SIG-M5 treated with dmso at 0.1 percent for 504 hours (cell line): Measurements from ENCODE around the gene SERINC5.
A peak's percentile ranks its signal among the peaks of the same experiment; 100 is the strongest.
"Not testable (repeated sequence)": the region's sequence is repeated elsewhere in the genome, so short reads cannot be mapped to it uniquely, and the experiment has no call there.

Experiments used
- DNase-seq: peaks from one replicate; lab custom pipeline; 2025; ENCODE audit not compliant: unreplicated experiment; lab: John Stamatoyannopoulos, UW

Gene SERINC5

DNA sequence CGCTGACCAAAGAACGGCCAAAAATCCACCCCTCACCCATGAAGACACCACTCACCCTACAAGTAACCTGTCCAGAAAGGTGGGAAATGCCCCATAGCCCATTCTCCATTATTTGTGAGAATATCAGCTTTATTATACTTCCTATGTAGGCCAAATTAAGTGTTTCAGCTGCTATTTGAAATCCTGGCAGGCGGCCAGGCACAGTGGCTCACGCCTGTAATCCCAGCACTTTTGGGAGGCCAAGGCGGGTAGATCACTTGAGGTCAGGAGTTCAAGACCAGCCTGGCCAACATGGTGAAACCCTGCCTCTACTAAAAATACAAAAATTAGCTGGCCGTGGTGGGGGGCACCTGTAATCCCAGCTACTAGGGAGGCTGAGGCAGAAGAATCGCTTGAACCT is 54.1 kb downstream of the SERINC5 start:
- DNase-seq = not testable (repeated sequence)

- DNase-seq = no peak
These were observed 56.9 kb downstream of the SERINC5 start for GRCh38 chr5:80198920-80199319.

DNA sequence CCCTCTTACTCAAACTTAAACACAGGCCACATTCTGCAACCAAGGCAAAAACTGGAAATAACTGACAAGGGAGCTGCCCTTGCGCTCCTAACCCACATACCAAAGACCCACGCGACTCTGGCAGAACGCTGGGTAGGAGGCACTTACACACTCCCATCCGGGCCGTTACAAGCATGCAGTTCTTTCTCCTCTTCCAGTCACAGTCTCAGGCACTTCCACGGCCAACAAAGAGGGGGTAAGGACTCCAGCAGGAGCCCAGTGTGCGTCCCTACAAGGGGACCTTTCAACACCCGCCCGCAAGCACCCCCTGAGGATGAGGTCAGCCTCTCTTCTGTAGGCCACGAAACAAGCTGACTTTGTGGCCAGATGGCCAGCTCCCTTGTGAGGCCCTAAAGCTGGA is 57.4 kb downstream of the SERINC5 start:
- no peak for DNase-seq

DNA sequence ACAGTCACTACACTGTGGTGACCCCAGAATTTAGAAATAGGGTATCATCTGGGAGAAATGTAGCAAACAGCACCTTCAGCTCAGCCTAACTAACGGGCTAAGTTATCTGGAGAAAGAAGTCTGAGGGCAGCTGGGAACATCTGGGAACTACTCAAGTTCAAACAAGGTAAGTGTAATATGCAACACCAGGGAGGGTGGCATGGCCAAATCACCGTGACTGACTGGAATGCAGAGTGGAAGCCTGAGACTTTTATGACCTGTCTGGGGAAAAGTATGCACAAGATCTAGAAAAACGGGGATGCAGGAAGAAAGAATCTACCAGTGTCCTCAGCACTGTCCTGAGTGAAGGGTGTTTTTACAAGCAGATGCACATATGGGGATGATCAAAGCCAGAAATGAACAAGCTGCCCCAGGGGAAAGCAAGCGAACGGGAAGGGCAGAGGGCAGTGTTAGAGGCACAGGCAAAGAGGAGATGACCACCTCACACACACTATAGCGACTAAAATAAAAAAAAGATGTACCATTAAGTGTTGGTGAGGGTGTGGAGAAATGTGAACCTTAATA is 59.9 kb downstream of the SERINC5 start:
- no peak for DNase-seq

DNA sequence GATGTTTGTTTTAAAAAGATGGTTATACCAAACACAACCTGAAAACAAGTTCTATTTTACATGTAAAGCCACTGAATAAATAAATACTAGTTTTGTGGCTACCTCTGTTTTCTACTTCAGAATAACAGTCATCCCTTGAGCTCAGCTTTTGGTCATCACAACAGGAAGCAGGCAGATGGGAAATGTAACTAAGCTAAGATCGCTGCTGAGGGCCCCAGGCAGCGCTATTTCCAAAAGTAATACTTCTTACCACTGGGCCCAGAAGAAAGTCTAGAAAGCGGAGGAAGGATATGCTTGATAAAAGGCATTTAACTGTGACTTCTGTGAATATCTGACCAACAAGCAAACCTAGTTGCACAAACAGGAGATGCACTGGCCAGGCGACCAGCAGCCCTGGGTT is 61.4 kb downstream of the SERINC5 start:
- DNase-seq = no peak

DNA sequence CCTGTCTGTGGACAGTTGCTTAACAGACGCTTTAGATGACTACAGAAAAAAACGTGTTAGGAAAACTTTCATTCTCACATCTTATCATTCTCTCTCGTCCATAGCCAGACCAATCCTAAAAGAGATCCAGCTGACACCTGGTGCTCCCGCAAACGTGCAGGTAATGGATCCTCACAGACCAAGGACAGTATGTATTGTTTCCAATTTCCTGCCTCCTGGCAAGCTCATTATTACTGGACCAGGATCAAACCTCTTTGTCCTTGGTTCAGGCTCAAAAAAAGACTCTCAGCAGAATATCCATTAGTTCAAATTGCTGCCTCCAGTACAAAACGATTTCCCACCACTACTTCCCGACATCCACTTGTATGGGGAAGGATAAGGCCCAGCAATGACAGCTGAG is 62.4 kb downstream of the SERINC5 start:
- DNase-seq = no peak

DNA sequence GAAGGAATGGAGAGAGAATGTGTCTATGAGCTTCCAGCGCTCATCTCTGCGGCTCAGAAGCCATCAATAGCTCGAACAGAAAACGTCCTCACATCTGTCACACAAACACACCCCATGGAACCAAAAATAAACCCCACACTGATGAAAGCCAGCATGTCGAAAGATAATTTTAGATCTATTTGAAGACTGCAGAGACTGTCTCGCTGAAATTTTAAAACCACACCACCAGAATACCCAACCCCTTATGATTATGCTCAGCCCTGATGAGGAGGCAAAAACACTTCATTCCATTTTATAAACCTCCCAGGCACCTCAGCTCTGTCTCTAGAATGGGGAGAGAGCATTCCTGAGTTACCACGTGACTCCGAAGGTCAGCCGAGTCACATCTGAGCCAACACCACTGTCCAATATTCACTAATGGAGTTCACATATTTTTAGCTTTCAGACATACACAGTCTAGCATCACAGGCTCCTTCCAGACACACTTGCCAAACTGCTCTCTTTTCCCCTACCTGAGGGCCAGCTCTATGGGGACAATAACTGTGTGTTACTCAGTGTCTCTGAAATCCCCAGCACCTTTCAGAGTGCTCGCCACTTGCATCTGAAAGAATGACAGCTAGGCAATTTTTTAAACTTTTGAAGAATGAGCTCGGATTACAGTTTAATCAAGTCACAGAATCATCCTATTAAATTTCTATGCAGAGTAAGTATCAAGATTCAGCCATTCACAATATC is 63.2 kb downstream of the SERINC5 start:
- no peak for DNase-seq

DNA sequence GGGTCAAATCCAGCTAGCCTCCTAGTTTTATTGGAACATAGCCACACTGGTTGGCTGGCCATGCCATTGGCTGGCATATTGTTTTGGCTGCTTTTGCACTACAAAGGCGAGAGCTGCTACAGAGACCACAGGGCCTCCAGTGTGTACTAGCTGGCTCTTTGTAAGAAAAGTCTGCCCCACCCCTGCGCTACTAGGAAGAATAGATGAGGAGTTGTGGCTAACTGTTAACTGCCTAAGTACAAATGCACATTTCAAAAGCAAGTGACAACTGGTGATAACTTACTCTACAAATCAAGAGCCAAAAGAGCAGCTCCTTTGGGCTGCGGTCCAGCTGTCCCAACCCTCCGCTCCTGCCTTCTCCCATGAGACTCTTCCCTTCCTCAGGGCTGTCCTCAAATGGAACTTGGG is 63.9 kb downstream of the SERINC5 start:
- no peak for DNase-seq

DNA sequence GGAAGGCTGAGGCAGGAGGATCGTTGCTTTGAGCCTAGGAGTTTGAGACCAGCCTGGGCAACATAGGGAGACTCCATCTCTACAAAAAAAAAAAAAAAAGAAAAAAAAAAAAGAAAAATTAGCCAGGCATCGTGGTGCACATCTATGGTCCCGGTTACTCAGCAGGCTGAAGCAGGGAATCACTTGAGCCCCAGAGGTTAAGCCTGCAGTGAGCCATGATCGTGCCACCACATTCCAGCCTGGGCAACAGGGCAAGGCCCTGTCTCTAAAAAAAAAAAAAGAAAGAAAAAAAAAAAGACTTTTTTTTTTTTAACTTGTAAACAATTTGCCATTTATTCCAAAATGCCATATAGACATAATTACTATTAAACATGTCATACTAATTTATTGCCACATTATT is 64.5 kb downstream of the SERINC5 start:
- DNase-seq = no peak

DNA sequence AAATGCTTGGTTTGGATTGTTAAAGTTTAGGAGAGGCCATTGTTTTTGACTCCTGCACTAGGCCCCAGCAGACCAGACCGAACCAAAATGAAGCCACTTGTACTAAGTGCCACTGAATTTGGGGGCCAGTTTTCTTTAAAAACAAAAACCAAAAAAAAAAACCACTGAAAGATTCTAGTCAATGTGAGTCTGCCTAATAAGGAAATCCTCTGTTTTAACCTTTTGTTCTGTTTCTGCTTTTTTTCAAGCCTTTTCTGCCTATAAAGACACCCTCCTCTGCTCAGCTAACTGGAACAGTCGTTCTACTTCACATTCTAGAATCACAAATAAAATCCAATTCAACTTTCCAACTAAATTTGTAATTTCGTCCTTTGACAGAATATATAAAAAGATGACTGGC is 64.9 kb downstream of the SERINC5 start:
- no peak for DNase-seq

- DNase-seq = no peak
These were observed 66.1 kb downstream of the SERINC5 start for GRCh38 chr5:80189701-80190100.

- no peak for DNase-seq
These were observed 66.6 kb downstream of the SERINC5 start for GRCh38 chr5:80189201-80189600.

GRCh38 chr5:80187421-80188090 is 68.3 kb downstream of the SERINC5 start:
- no peak for DNase-seq

DNA sequence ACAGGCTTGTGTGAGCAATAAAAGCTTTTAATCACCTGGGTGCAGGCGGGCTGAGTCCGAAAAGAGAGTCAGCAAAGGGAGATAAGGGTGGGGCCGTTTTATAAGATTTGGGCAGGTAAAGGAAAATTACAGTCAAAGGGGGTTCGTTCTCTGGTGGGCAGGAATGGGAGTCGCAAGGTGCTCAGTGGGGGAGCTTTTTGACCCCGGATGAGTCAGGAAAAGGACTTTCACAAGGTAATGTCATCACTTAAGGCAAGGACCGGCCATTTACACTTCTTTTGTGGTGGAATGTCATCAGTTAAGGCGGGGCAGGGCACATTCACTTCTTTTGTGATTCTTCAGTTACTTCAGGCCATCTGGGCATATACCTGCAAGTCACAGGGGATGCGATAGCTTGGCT is 70.3 kb downstream of the SERINC5 start:
- DNase-seq = not testable (repeated sequence)

DNA sequence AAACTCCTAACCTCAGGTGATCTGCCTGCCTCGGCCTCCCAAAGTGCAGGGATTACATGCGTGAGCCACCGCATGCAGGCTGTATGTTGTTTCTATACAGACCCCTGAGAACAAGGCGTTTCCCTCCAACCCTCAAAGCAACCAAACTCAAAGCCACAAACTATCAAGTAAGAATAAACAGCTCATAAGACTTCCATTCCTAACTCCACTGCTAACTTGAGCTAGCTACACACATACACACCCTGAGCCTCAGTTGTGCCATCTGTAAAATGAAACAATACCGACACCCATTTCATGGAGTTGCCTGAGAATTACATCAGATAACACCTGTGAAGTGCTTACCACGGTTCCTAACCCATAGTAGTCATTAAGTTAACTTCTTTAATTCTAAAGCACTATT is 70.8 kb downstream of the SERINC5 start:
- no peak for DNase-seq

- DNase-seq = no peak
These were observed 71.4 kb downstream of the SERINC5 start for GRCh38 chr5:80184235-80185023.

DNA sequence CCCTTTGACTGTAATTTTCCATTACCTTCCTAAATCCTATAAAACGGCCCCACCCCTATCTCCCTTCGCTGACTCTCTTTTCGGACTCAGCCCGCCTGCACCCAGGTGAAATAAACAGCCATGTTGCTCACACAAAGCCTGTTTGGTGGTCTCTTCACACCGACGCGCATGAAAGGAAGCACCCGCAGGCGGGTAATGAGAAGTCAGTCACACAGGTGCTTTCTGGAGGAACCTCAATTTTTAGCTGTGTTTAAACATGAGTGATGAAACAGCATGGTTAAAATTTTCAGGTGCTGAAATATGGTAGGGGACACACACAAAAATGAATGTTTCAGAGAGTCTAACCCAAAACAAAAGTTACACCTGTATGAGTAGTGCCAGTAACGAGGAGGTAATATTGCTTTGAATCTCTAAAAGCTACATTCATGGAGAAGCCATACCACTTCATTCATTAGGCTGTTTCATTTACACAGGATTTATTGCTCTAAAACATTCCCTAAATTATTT is 72.1 kb downstream of the SERINC5 start:
- DNase-seq = not testable (repeated sequence)

DNA sequence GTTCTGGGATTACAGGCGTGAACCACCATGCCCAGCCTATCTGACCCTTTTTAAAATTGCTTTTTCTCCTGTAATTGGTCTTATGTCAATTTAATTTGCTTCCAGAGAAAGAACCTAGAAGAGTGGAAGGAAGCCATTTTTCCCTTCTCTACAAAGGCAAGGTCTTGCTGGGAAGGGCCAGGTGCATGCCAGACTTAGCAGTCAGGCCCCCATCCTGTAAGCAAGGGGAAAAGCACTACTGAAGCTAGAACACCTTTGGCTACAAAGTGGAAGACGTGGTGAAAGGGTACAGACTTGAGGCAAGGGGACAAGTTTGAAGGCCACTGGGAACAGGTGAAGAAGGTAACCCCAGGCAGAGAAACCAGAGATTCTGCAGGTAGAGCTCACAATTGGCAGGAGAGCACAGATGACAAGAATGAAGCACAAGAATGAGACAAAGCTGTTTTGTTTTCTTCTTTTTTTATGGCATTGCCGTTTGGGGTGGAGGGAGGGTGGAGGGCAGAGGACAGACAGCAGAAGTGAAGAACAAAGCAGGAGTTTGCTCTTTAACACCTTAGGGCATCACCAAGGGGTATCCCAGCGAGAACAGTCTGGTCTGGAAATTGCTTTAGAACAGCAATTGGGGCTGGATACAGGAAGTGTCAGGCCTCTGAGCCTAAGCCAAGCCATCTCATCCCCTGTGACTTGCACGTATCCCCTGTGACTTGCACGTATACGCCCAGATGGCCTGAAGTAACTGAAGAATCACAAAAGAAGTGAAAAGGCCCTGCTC is 72.9 kb downstream of the SERINC5 start:
- DNase-seq = no peak

DNA sequence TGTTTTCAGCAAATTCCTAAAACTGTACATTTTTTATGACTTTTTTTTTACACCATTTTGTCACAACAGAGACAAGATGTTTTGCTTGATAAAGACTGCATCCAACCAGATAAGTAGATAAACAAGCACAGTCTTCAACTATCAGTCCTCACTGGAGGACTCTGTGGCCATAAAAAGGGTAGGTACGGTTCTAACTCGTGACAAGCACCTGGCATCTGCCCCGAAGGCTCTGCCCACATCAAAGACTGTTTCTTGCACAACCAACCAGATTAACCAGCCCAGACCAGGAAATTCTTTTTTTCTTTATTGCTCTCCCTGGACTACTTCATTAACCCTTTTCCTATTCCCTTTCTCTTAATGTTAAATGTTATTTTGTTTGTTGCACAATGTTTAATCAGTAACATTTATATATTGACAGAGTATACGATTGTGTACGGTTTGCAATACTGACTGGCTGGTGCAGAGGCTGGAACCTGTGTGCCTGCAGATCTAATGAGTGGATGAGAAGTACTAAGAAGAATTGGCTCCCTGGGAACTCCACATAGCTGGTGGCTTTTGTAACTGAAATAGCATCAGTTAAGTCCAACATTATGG is 74.1 kb downstream of the SERINC5 start:
- peak; percentile 55 for DNase-seq

GRCh38 chr5:80177236-80177635 is 78.6 kb downstream of the SERINC5 start:
- DNase-seq = no peak
